IMR-90 (cell line): Measurements from ENCODE around the gene HOXB7. TPM values are rescaled to one million over a fixed set of nuclear protein-coding genes. Genes with fewer than 3 reads are reported as not detected.

Experiments
- ATAC-seq: fragments of 200-7000 bp; cut with Tn5 transposase; 2 replicates; pipeline ENCODE4 v1.9.1; 2020; ENCODE audit warnings: low read depth, mild to moderate bottlenecking, moderate library complexity
- BruUV-seq: library from RNA; stranded (reverse); fragments of 400-500 nt; replicated peaks from 2 replicates; lab custom pipeline; 2021; lab: Mats Ljungman, UMichigan
- CTCF ChIA-PET: fragments of 300-600 bp; formaldehyde crosslinking; extraction: SDS; loops from one replicate; lab custom pipeline; 2021; ENCODE audit warnings: antibody characterized with exemption; lab: Yijun Ruan, JAX
- POLR2A ChIA-PET: fragments of 300-600 bp; sonication (Branson Sonifier 250); formaldehyde crosslinking; loops from one replicate; lab custom pipeline; 2022; ENCODE audit warnings: antibody characterized with exemption; ENCODE audit not compliant: unreplicated experiment; lab: Charles Lee
- DNase-seq: peaks from one replicate; pipeline ENCODE4 v3.0.0; 2013
- H2AFZ ChIP-seq: replicated peaks from 2 replicates; pipeline ENCODE3; 2013; ENCODE audit warnings: low read length, mild to moderate bottlenecking; ENCODE audit not compliant: poor library complexity
- H2AK5ac ChIP-seq: 2 replicates; pipeline ENCODE4 v1.6.1; 2013; ENCODE audit warnings: low read depth, low read length, inconsistent platforms
- H2AK9ac ChIP-seq: replicated peaks from 2 replicates; pipeline ENCODE3; 2013; ENCODE audit warnings: mild to moderate bottlenecking, low read depth, low read length, moderate library complexity; ENCODE audit not compliant: poor library complexity
- H2BK120ac ChIP-seq: 2 replicates; pipeline ENCODE4 v1.6.1; 2013; ENCODE audit warnings: low read depth, low read length, inconsistent platforms
- H2BK15ac ChIP-seq: 3 replicates; pipeline ENCODE4 v1.6.1; 2013; ENCODE audit warnings: low read depth, low read length, inconsistent platforms
- H2BK20ac ChIP-seq: 2 replicates; pipeline ENCODE4 v1.6.1; 2013; ENCODE audit warnings: low read depth, mild to moderate bottlenecking, inconsistent platforms, low read length, moderate library complexity
- H2BK5ac ChIP-seq: 2 replicates; pipeline ENCODE4 v1.6.1; 2013; ENCODE audit warnings: mild to moderate bottlenecking, low read depth, low read length, inconsistent platforms; ENCODE audit not compliant: poor library complexity, severe bottlenecking
- H3K14ac ChIP-seq: replicated peaks from 2 replicates; pipeline ENCODE4 v1.6.1; 2013; ENCODE audit warnings: low read depth, low read length, inconsistent platforms
- H3K18ac ChIP-seq: 2 replicates; pipeline ENCODE4 v1.6.1; 2013; ENCODE audit warnings: low read depth, low read length, control low read depth
- H3K23ac ChIP-seq: 2 replicates; pipeline ENCODE4 v1.6.1; 2013; ENCODE audit warnings: low read depth, low read length, inconsistent platforms
- H3K27ac ChIP-seq: 2 replicates; pipeline ENCODE4 v1.5.1; 2013; ENCODE audit warnings: mild to moderate bottlenecking, control low read depth, low read length; ENCODE audit not compliant: insufficient read depth
- H3K27me3 ChIP-seq: 2 replicates; pipeline ENCODE4 v1.6.1; 2013; ENCODE audit warnings: low read length; ENCODE audit not compliant: control insufficient read depth, insufficient read depth
- H3K36me3 ChIP-seq: 2 replicates; pipeline ENCODE4 v1.6.1; 2013; ENCODE audit warnings: low read length, mixed read lengths; ENCODE audit not compliant: control insufficient read depth, insufficient read depth
- H3K4ac ChIP-seq: 2 replicates; pipeline ENCODE4 v1.6.1; 2013; ENCODE audit warnings: low read depth, low read length, inconsistent platforms
- H3K4me1 ChIP-seq: 2 replicates; pipeline ENCODE4 v1.6.1; 2013; ENCODE audit warnings: low read length, mixed read lengths; ENCODE audit not compliant: control insufficient read depth, insufficient read depth
- H3K4me2 ChIP-seq: 2 replicates; pipeline ENCODE4 v1.6.1; 2013; ENCODE audit warnings: low read depth, mild to moderate bottlenecking, control low read depth, low read length, moderate library complexity
- H3K4me3 ChIP-seq: 2 replicates; pipeline ENCODE4 v1.5.1; 2013; ENCODE audit warnings: low read depth, mild to moderate bottlenecking, control low read depth, low read length, moderate library complexity; ENCODE audit not compliant: insufficient read depth
- H3K56ac ChIP-seq: 2 replicates; pipeline ENCODE4 v1.6.1; 2013; ENCODE audit warnings: low read length, inconsistent platforms; ENCODE audit not compliant: insufficient read depth; ENCODE audit errors: extremely low read depth
- H3K79me1 ChIP-seq, 2 experiments: 2 replicates each; pipeline ENCODE4 v1.6.1; 2013; ENCODE audit warnings: low read length in 2 of 2, inconsistent platforms in 1 of 2, low read depth in 1 of 2
- H3K9ac ChIP-seq: 2 replicates; pipeline ENCODE4 v1.6.1; 2013; ENCODE audit warnings: low read depth, low read length, control low read depth
- H3K9me1 ChIP-seq: 2 replicates; pipeline ENCODE4 v1.6.1; 2013; ENCODE audit warnings: low read length, inconsistent platforms; ENCODE audit not compliant: insufficient read depth
- H3K9me3 ChIP-seq: 2 replicates; pipeline ENCODE4 v1.6.1; 2013; ENCODE audit warnings: low read length; ENCODE audit not compliant: control insufficient read depth, insufficient read depth
- H4K20me1 ChIP-seq: 2 replicates; pipeline ENCODE4 v1.6.1; 2013; ENCODE audit warnings: low read length, inconsistent platforms; ENCODE audit not compliant: insufficient read depth
- H4K5ac ChIP-seq: 2 replicates; pipeline ENCODE4 v1.6.1; 2013; ENCODE audit warnings: mild to moderate bottlenecking, low read depth, low read length, control low read depth
- H4K8ac ChIP-seq, 2 experiments: 2 replicates each; pipeline ENCODE4 v1.6.1; 2013; ENCODE audit warnings: low read depth in 2 of 2, low read length in 2 of 2, control low read depth in 1 of 2, inconsistent platforms in 1 of 2
- H4K91ac ChIP-seq: 2 replicates; pipeline ENCODE4 v1.6.1; 2013; ENCODE audit warnings: low read depth, low read length, inconsistent platforms; ENCODE audit not compliant: insufficient read depth
- BHLHE40 ChIP-seq: fragments of 150-350 bp; IDR thresholded peaks from 2 replicates; pipeline ENCODE4 v1.6.1; 2016; ENCODE audit warnings: mild to moderate bottlenecking, low read depth, low read length
- CEBPB ChIP-seq: IDR thresholded peaks from 2 replicates; pipeline ENCODE4 v1.6.1; 2012; ENCODE audit warnings: low read depth, low read length, improper control_type of control experiment
- CHD1 ChIP-seq: IDR thresholded peaks from 2 replicates; pipeline ENCODE4 v1.6.1; 2012; ENCODE audit warnings: low read depth, low read length, improper control_type of control experiment
- CTCF ChIP-seq: conservative IDR thresholded peaks from 2 replicates; pipeline ENCODE4 v1.5.1; 2012; ENCODE audit warnings: mild to moderate bottlenecking, low read depth, low read length, improper control_type of control experiment
- ELK1 ChIP-seq: fragments of 150-350 bp; IDR thresholded peaks from 2 replicates; pipeline ENCODE4 v1.6.1; 2016; ENCODE audit warnings: low read depth, mild to moderate bottlenecking, low read length, moderate library complexity, borderline replicate concordance
- FOS ChIP-seq: fragments of 150-350 bp; IDR thresholded peaks from 2 replicates; pipeline ENCODE4 v1.6.1; 2016; ENCODE audit warnings: low read depth, low read length
- MAFK ChIP-seq: IDR thresholded peaks from 2 replicates; pipeline ENCODE4 v1.6.1; 2012; ENCODE audit warnings: low read depth, low read length, improper control_type of control experiment
- MAZ ChIP-seq: IDR thresholded peaks from 2 replicates; pipeline ENCODE4 v1.6.1; 2012; ENCODE audit warnings: low read depth, mild to moderate bottlenecking, low read length, improper control_type of control experiment, moderate library complexity, borderline replicate concordance
- MXI1 ChIP-seq: IDR thresholded peaks from 2 replicates; pipeline ENCODE4 v1.6.1; 2012; ENCODE audit warnings: low read depth, mild to moderate bottlenecking, low read length, moderate library complexity, borderline replicate concordance
- NFE2L2 ChIP-seq: fragments of 150-350 bp; IDR thresholded peaks from 2 replicates; pipeline ENCODE4 v1.6.1; 2016; ENCODE audit warnings: low read depth, mild to moderate bottlenecking, low read length
- POLR2A ChIP-seq: IDR thresholded peaks from 2 replicates; pipeline ENCODE4 v1.6.1; 2012; ENCODE audit warnings: mild to moderate bottlenecking, low read depth, low read length
- RAD21 ChIP-seq: IDR thresholded peaks from 2 replicates; pipeline ENCODE4 v1.6.1; 2012; ENCODE audit warnings: low read length, improper control_type of control experiment
- RCOR1 ChIP-seq: IDR thresholded peaks from 2 replicates; pipeline ENCODE4 v1.6.1; 2012; ENCODE audit warnings: mild to moderate bottlenecking, low read length, improper control_type of control experiment; ENCODE audit not compliant: insufficient replicate concordance
- RFX5 ChIP-seq: IDR thresholded peaks from 2 replicates; pipeline ENCODE4 v1.8.0; 2012; ENCODE audit warnings: low read depth, mild to moderate bottlenecking, low read length, moderate library complexity
- SMC3 ChIP-seq: fragments of 150-350 bp; IDR thresholded peaks from 2 replicates; pipeline ENCODE4 v1.6.1; 2016; ENCODE audit warnings: low read depth, mild to moderate bottlenecking, antibody characterized with exemption, low read length, moderate library complexity
- WGBS, 2 experiments: methylation state at CpG; one replicate each; pipeline versions ENCODE4 v1.1.5 to v1.1.7; 2013; ENCODE audit warnings: missing lambda C conversion rate in 2 of 2; ENCODE audit not compliant: insufficient read length in 1 of 2; ENCODE audit errors: extremely low coverage in 2 of 2; 5-methylcytosine and 5-hydroxymethylcytosine counted together
- dilution Hi-C: fragments of 300-500 bp; cut with HindIII; formaldehyde crosslinking; loops from one replicate; pipeline ENCODE4 v1.14.3; 2018; ENCODE audit warnings: low sequenced_read_pairs; ENCODE audit not compliant: unreplicated experiment
- in situ Hi-C: fragments of 300-500 bp; cut with MboI; formaldehyde crosslinking; loops from 3 replicates; pipeline ENCODE4 v1.14.3; 2019; ENCODE audit warnings: low sequenced_read_pairs, inconsistent platforms, mixed read lengths
- intact Hi-C: fragments of 100-400 bp; cut with micrococcal nuclease; formaldehyde crosslinking; loops from 2 replicates; pipeline ENCODE4 v1.10.0; 2022
- polyA plus RNA-seq, 3 experiments: library from polyadenylated mRNA; depleted of rRNA; stranded (reverse); fragments of >200 nt; gene quantifications; 2 replicates each; pipeline ENCODE4 v1.2.3, GENCODE V29; 2012; ENCODE audit warnings: low replicate concordance in 1 of 3
- total RNA-seq: library from RNA; depleted of rRNA; stranded (reverse); fragments of >200 nt; gene quantifications from 2 replicates; pipeline ENCODE4 v1.2.3, GENCODE V29; 2012

The HOXB7 gene
- total and polyA plus RNA-seq, 2 of the 4 experiments (the other 2 are of a cell fraction), result 1.8 to 6.7 TPM

- no peak overlapping the region for H3K4me3 ChIP-seq
- peaks cover 0 to 6% of the 10 kb centered on the region in 2 experiments; a peak in 2 of 4 replicates for H3K79me1 ChIP-seq
- no peak overlapping the region for H2BK5ac ChIP-seq
- peaks cover under 1% of the 10 kb centered on the region for H3K4me1 ChIP-seq
- CTCF ChIA-PET, result interaction anchor here (0.6 to 1.5 kb wide), 3 partner anchors 111 to 592 kb away, joined by 3 to 4 read pairs (median 3); no protein-coding TSS in a partner anchor
- no peak overlapping the region for H2BK15ac ChIP-seq
- in situ Hi-C loops, result no loop called here
- dilution Hi-C loops, result no loop called here
- H3K14ac ChIP-seq, result no peak overlapping the region
- no peaks in the 10 kb centered on the region for H3K9me1 ChIP-seq
- no peak overlapping the region for H4K5ac ChIP-seq
- H4K8ac ChIP-seq, result no peak overlapping the region
- H3K18ac ChIP-seq, result no peak overlapping the region
- DNase-seq (no peak), ATAC-seq (no peak)
- H3K4ac ChIP-seq, result no peak overlapping the region
- POLR2A ChIA-PET, result no interaction called here
- no peak overlapping the region for H2AK9ac ChIP-seq
- H3K9ac ChIP-seq, result no peak overlapping the region
- no peaks in the 10 kb centered on the region; the same call in 1 of the 2 replicates for H3K9me3 ChIP-seq
- H3K23ac ChIP-seq, result no peak overlapping the region
- H3K56ac ChIP-seq, result no peak overlapping the region
- no TSS peak for BruUV-seq
- peaks cover 4% of the 10 kb centered on the region; the same call in 1 of the 2 replicates for H4K20me1 ChIP-seq
- H2AFZ ChIP-seq, result no peak overlapping the region
- H2AK5ac ChIP-seq, result no peak overlapping the region
- H4K91ac ChIP-seq, result no peak overlapping the region
- intact Hi-C loops, result no loop called here
- no peaks in the 10 kb centered on the region for H3K36me3 ChIP-seq
- H3K27ac ChIP-seq, result no peak overlapping the region
- H3K27me3 ChIP-seq, result peaks cover 64% of the 10 kb centered on the region
- no peak overlapping the region for H2BK20ac ChIP-seq
- WGBS, 2 experiments, result 73% methylated on average over 3 of the region's 15 CpGs; no CpG with 5 or more reads in 1 of the 2 experiments
- no peak overlapping the region for H2BK120ac ChIP-seq
- no peak overlapping the region for H3K4me2 ChIP-seq
- TF ChIP-seq NFE2L2 (no peak), CTCF (no peak), SMC3 (no peak), RCOR1 (no peak), FOS (no peak), MXI1 (no peak), POLR2A (no peak), BHLHE40 (no peak), RAD21 (no peak), MAFK (no peak), ELK1 (no peak), CEBPB (no peak), MAZ (no peak), CHD1 (no peak), RFX5 (no peak)
These were observed 6.1 kb upstream of the HOXB7 start for GRCh38 chr17:48616717-48617470.
